ENCODE data around the gene LST1. TPM values are rescaled to one million over a fixed set of nuclear protein-coding genes. Genes with fewer than 3 reads are reported as not detected.

Gene LST1
- total RNA-seq, 1 experiment from 2014 or later = 0.69 TPM

- H3K9me3 ChIP-seq (ENCODE audit: control insufficient read depth in 1 of 2, insufficient read depth in 1 of 2, low read depth in 1 of 2, low read length in 2 of 2) = no peaks in the 10 kb centered on the region
- POLR2A ChIA-PET = no interaction called here
- H3K4me2 ChIP-seq (ENCODE audit: low read length) = no peak overlapping the region
- intact Hi-C loops (cut with micrococcal nuclease) = no loop called here
- DNase-seq (ENCODE audit: low read depth, low spot score) = no peak
- H3K9ac ChIP-seq (ENCODE audit: low read length) = no peak overlapping the region
- no peaks in the 10 kb centered on the region for H3K9me2 ChIP-seq (ENCODE audit: insufficient read depth)
- H3K27me3 ChIP-seq (ENCODE audit: insufficient read depth, low read length) = no peaks in the 10 kb centered on the region
- H3K4me1 ChIP-seq (ENCODE audit: control insufficient read depth in 1 of 2, insufficient read depth in 2 of 2, low read length in 2 of 2) = peaks cover 5 to 24% of the 10 kb centered on the region in 2 experiments; a peak in 3 of 4 replicates
- RAD21 ChIA-PET (ENCODE audit: low non-redundant PET in 1 of 2, low total read pairs in 2 of 2, uncharacterized antibody in 2 of 2, unreplicated experiment in 2 of 2) = no interaction called here
- no peak for ATAC-seq
- H4K20me1 ChIP-seq (ENCODE audit: insufficient read depth) = no peaks in the 10 kb centered on the region
- no peak overlapping the region for H2AFZ ChIP-seq (ENCODE audit: low read depth, low read length, poor library complexity, severe bottlenecking)
- TSS peak; percentile 17 for BruUV-seq (replicated peaks)
- H3K4me3 ChIP-seq (replicated peaks in 1 of 2; ENCODE audit: low read depth in 1 of 2, low read length in 2 of 2) = no peak overlapping the region
- peaks cover 6% of the 10 kb centered on the region; the same call in 1 of the 2 replicates for H3K79me2 ChIP-seq (ENCODE audit: insufficient read depth, low read length)
- H3K27ac ChIP-seq (ENCODE audit: low read depth, low read length) = no peak overlapping the region
- TF ChIP-seq TCF7L2 (IDR thresholded peaks at IDR 0.05; ENCODE audit: borderline replicate concordance, extremely low read depth, insufficient read depth, insufficient read length) = no peak
- no peak for TF ChIP-seq CEBPB (IDR thresholded peaks at IDR 0.05; ENCODE audit: low read depth)
- no peak for TF ChIP-seq SIN3A (IDR thresholded peaks at IDR 0.05; ENCODE audit: low read depth)
- TF ChIP-seq ATF3 (IDR thresholded peaks at IDR 0.05) = no peak
- no peak for TF ChIP-seq MAX (IDR thresholded peaks at IDR 0.05)
- TF ChIP-seq POLR2AphosphoS5 (IDR thresholded peaks at IDR 0.05; ENCODE audit: low read depth, low read length) = no peak
- no peak for TF ChIP-seq SRF (IDR thresholded peaks at IDR 0.05; ENCODE audit: low read depth)
- TF ChIP-seq ZFX (IDR thresholded peaks at IDR 0.05) = no peak
- TF ChIP-seq POLR2A (IDR thresholded peaks at IDR 0.05; ENCODE audit: borderline replicate concordance, extremely low read depth, insufficient read depth, insufficient read length) = no peak
- TF ChIP-seq EZH2phosphoT487 (IDR thresholded peaks at IDR 0.05; ENCODE audit: borderline replicate concordance) = no peak
- TF ChIP-seq SP1 (IDR thresholded peaks at IDR 0.05; ENCODE audit: low read depth) = no peak
- no peak for TF ChIP-seq EGR1 (IDR thresholded peaks at IDR 0.05; ENCODE audit: low read depth)
- peaks cover 19 to 20% of the 10 kb centered on the region in 2 experiments for H3K36me3 ChIP-seq (ENCODE audit: control insufficient read depth in 1 of 2, insufficient read depth in 2 of 2, low read length in 2 of 2)
- CTCF ChIA-PET = no interaction called here
Measured at GRCh38 chr6:31557443-31558317, 28.4 kb upstream of the LST1 start.

Measured in HCT116 (cell line).